HFF-Myc (cell line): ENCODE results near the gene STXBP1.
A peak's percentile ranks its signal among the peaks of the same experiment; 100 is the strongest.

Experiments used
- DNase-seq: peaks from one replicate; pipeline ENCODE4 v3.0.0-alpha.2; 2011; ENCODE audit warnings: low read depth; ENCODE audit errors: extremely low read depth
- H3K4me3 ChIP-seq: replicated peaks from 2 replicates; pipeline ENCODE4 v1.5.1; 2011; ENCODE audit warnings: low read depth, mild to moderate bottlenecking, control low read depth, low read length
- CTCF ChIP-seq: IDR thresholded peaks from 2 replicates; pipeline ENCODE4 v1.5.1; 2012; ENCODE audit warnings: mild to moderate bottlenecking, low read depth, low read length, control low read depth; ENCODE audit errors: missing control alignments

STXBP1 gene

GRCh38 chr9:127611899-127612790 lies at the start of gene STXBP1:
Gene STXBP1, plus strand, starts transcription at chr9:127612277. Its CDS starts 127 bp downstream, at chr9:127612404.
- DNase-seq = no peak
- peak within 1 kb of the TSS; percentile 69 for H3K4me3 ChIP-seq

GRCh38 chr9:127562279-127562796 lies 49.7 kb upstream of the STXBP1 start:
- H3K4me3 ChIP-seq = peak overlapping the region; percentile 14
- DNase-seq = no peak
- no peak for TF ChIP-seq CTCF

More at GRCh38 chr9:127611899-127612790, at the start of gene STXBP1:
- TF ChIP-seq CTCF = no peak

GRCh38 chr9:127562841-127563401 lies 49.2 kb upstream of the STXBP1 start:
- no peak for TF ChIP-seq CTCF
- no peak for DNase-seq
- H3K4me3 ChIP-seq = peak overlapping the region; percentile 14

- no peak for TF ChIP-seq CTCF
- no peak for DNase-seq
- peak overlapping the region; percentile 14; the same call in 1 of the 2 replicates for H3K4me3 ChIP-seq
Observed at GRCh38 chr9:127563579-127563978, 48.5 kb upstream of the STXBP1 start.

GRCh38 chr9:127565231-127565630 lies 46.8 kb upstream of the STXBP1 start:
- H3K4me3 ChIP-seq = no peak overlapping the region
- TF ChIP-seq CTCF = no peak
- no peak for DNase-seq

- no peak for DNase-seq
Observed at GRCh38 chr9:127566351-127567001, 45.6 kb upstream of the STXBP1 start.

More at GRCh38 chr9:127566351-127567001, 45.6 kb upstream of the STXBP1 start:
- peak overlapping the region; percentile 81 for H3K4me3 ChIP-seq
- TF ChIP-seq CTCF = no peak
